Measurements from ENCODE around the gene CACFD1. TPM values are rescaled to one million over a fixed set of nuclear protein-coding genes. Genes with fewer than 3 reads are reported as not detected.

The CACFD1 gene
- total and polyA plus RNA-seq, 2 of the 13 experiments (the other 11 are each of a cell fraction or from before 2014, with no cell fraction given): 13.8 to 14.6 TPM

DNA sequence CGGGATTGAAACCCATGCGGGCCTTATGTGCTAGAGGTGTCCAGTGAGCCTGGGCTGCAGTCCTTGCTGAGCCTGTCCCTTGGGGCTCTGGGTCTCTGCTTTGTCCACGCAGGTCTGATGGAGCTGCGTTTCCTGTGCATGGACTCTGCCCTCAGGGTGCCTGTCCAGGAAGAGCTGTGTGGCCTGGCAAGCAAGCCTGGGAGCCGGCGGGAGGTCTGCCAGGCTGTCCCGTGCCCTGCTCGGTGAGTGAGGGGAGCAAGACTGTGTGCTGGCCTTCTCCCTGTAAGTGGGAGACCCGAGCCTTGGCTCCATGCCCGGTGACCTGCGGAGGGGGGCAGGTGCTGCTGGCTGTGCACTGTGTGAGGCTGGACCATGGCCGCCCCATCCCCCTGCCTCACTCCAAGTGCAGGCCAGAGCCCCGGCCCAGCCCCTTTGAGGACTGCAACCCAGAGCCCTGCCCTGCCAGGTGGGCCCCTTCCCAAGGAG lies 11.2 kb upstream of the CACFD1 start (continued):
- 0 out of 2 replicates have a peak, but pooled peaks have one; percentile 12 for TF ChIP-seq ELF3 (CRISPR knock-in tag; IDR thresholded peaks at IDR 0.05)
- TF ChIP-seq TSC22D2 (CRISPR knock-in tag; IDR thresholded peaks at IDR 0.05; ENCODE audit: borderline replicate concordance): no peak
- TF ChIP-seq, protein P1, sequence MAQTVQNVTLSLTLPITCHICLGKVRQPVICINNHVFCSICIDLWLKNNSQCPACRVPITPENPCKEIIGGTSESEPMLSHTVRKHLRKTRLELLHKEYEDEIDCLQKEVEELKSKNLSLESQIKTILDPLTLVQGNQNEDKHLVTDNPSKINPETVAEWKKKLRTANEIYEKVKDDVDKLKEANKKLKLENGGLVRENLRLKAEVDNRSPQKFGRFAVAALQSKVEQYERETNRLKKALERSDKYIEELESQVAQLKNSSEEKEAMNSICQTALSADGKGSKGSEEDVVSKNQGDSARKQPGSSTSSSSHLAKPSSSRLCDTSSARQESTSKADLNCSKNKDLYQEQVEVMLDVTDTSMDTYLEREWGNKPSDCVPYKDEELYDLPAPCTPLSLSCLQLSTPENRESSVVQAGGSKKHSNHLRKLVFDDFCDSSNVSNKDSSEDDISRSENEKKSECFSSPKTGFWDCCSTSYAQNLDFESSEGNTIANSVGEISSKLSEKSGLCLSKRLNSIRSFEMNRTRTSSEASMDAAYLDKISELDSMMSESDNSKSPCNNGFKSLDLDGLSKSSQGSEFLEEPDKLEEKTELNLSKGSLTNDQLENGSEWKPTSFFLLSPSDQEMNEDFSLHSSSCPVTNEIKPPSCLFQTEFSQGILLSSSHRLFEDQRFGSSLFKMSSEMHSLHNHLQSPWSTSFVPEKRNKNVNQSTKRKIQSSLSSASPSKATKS (CRISPR knock-in tag; IDR thresholded peaks at IDR 0.05): no peak
- no peak for TF ChIP-seq EHMT2 (IDR thresholded peaks at IDR 0.05; ENCODE audit: borderline replicate concordance, low read depth, low read length)
- peak; percentile 35 for TF ChIP-seq YY1 (IDR thresholded peaks at IDR 0.05; ENCODE audit: insufficient read depth, insufficient replicate concordance, low read depth, low read length)
- TF ChIP-seq, protein P2, sequence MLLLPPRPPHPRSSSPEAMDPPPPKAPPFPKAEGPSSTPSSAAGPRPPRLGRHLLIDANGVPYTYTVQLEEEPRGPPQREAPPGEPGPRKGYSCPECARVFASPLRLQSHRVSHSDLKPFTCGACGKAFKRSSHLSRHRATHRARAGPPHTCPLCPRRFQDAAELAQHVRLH (CRISPR knock-in tag; IDR thresholded peaks at IDR 0.05; ENCODE audit: borderline replicate concordance, low read depth): no peak
- TF ChIP-seq TEAD3 (CRISPR knock-in tag; optimal IDR thresholded peaks at IDR 0.05; ENCODE audit: borderline replicate concordance): peak; percentile 23
- TF ChIP-seq ZBTB7A (CRISPR knock-in tag; IDR thresholded peaks at IDR 0.05): peak; percentile 76
- TF ChIP-seq GATAD2A (CRISPR knock-in tag; IDR thresholded peaks at IDR 0.05): 0 out of 2 replicates have a peak, but pooled peaks have one; percentile 12
- peak; percentile 42; the same call in 1 of the 2 replicates for TF ChIP-seq SAP130 (CRISPR knock-in tag; IDR thresholded peaks at IDR 0.05; ENCODE audit: low read depth)
- TF ChIP-seq KDM5B (CRISPR knock-in tag; IDR thresholded peaks at IDR 0.05; ENCODE audit: borderline replicate concordance): peak; percentile 37; the same call in 1 of the 2 replicates
- no peak for TF ChIP-seq ZNF616 (CRISPR knock-in tag; IDR thresholded peaks at IDR 0.05; ENCODE audit: low read depth)
- no peak for TF ChIP-seq KLF6 (CRISPR knock-in tag; IDR thresholded peaks at IDR 0.05)
- no peak for TF ChIP-seq ZZZ3 (CRISPR knock-in tag; IDR thresholded peaks at IDR 0.05; ENCODE audit: borderline replicate concordance)
- TF ChIP-seq HNF4G (IDR thresholded peaks at IDR 0.05; ENCODE audit: borderline replicate concordance, low read depth, low read length): 0 out of 2 replicates have a peak, but pooled peaks have one; percentile 44
- TF ChIP-seq HNF4G (CRISPR knock-in tag; IDR thresholded peaks at IDR 0.05; ENCODE audit: borderline replicate concordance, low read depth): no peak
- TF ChIP-seq, protein P3, sequence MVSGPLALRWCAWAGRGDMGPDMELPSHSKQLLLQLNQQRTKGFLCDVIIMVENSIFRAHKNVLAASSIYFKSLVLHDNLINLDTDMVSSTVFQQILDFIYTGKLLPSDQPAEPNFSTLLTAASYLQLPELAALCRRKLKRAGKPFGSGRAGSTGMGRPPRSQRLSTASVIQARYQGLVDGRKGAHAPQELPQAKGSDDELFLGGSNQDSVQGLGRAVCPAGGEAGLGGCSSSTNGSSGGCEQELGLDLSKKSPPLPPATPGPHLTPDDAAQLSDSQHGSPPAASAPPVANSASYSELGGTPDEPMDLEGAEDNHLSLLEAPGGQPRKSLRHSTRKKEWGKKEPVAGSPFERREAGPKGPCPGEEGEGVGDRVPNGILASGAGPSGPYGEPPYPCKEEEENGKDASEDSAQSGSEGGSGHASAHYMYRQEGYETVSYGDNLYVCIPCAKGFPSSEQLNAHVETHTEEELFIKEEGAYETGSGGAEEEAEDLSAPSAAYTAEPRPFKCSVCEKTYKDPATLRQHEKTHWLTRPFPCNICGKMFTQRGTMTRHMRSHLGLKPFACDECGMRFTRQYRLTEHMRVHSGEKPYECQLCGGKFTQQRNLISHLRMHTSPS (CRISPR knock-in tag; IDR thresholded peaks at IDR 0.05; ENCODE audit: low read depth): peak; percentile 87
- TF ChIP-seq HNRNPLL (IDR thresholded peaks at IDR 0.05; ENCODE audit: low read depth, low read length, poor library complexity, severe bottlenecking): no peak
- 0 out of 2 replicates have a peak, but pooled peaks have one; percentile 46 for TF ChIP-seq IRF2 (CRISPR knock-in tag; IDR thresholded peaks at IDR 0.05)
- TF ChIP-seq, protein P4, sequence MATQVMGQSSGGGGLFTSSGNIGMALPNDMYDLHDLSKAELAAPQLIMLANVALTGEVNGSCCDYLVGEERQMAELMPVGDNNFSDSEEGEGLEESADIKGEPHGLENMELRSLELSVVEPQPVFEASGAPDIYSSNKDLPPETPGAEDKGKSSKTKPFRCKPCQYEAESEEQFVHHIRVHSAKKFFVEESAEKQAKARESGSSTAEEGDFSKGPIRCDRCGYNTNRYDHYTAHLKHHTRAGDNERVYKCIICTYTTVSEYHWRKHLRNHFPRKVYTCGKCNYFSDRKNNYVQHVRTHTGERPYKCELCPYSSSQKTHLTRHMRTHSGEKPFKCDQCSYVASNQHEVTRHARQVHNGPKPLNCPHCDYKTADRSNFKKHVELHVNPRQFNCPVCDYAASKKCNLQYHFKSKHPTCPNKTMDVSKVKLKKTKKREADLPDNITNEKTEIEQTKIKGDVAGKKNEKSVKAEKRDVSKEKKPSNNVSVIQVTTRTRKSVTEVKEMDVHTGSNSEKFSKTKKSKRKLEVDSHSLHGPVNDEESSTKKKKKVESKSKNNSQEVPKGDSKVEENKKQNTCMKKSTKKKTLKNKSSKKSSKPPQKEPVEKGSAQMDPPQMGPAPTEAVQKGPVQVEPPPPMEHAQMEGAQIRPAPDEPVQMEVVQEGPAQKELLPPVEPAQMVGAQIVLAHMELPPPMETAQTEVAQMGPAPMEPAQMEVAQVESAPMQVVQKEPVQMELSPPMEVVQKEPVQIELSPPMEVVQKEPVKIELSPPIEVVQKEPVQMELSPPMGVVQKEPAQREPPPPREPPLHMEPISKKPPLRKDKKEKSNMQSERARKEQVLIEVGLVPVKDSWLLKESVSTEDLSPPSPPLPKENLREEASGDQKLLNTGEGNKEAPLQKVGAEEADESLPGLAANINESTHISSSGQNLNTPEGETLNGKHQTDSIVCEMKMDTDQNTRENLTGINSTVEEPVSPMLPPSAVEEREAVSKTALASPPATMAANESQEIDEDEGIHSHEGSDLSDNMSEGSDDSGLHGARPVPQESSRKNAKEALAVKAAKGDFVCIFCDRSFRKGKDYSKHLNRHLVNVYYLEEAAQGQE (IDR thresholded peaks at IDR 0.05; ENCODE audit: borderline replicate concordance in 1 of 2, low read depth in 1 of 2, low read length in 2 of 2): no peak
- peak; percentile 28; the same call in 1 of the 2 replicates for TF ChIP-seq HDAC2 (CRISPR knock-in tag; IDR thresholded peaks at IDR 0.05)
- no peak for TF ChIP-seq ZMAT3 (CRISPR knock-in tag; conservative IDR thresholded peaks at IDR 0.05)
- peak; percentile 14; the same call in 1 of the 2 replicates for TF ChIP-seq ZBTB38 (CRISPR knock-in tag; IDR thresholded peaks at IDR 0.05)
- no peak for TF ChIP-seq U2AF2 (IDR thresholded peaks at IDR 0.05; ENCODE audit: low read depth, low read length)

Data from HepG2 (cell line).